GM12892 (cell line): ENCODE results near the gene RAC3.

Experiments used
- POLR2AphosphoS5 ChIP-seq: IDR thresholded peaks from 2 replicates; pipeline ENCODE4 v1.6.1; 2011; ENCODE audit warnings: low read depth, low read length, control low read depth
- TAF1 ChIP-seq: IDR thresholded peaks from 2 replicates; pipeline ENCODE4 v1.6.1; 2011; ENCODE audit warnings: low read depth, mild to moderate bottlenecking, control low read depth, low read length, borderline replicate concordance

DNA sequence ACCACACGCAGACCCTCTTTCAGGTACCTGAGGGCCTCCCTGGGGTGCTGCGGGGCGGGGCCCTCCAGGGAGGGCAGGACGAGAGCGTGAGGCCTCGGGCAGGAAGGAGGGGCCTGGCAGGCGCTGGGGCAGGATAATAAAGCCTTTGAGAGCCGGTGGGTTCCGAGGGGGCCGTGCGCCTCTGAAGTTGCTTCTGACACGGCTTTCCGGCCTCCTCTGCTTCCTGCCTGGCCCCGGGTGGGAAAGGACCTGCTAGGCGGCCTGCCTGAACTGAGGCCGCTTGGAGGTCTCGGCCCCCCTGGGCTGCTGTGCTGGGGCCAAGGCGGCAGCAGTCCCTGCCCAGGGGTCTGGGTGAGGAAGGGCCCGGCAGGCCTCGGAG, 19.2 kb upstream of the RAC3 start:
- TF ChIP-seq TAF1 (no peak), POLR2AphosphoS5 (no peak)
